Measurements from ENCODE around the gene WWOX. TPM values are rescaled to one million over a fixed set of nuclear protein-coding genes. Genes with fewer than 3 reads are reported as not detected.

Gene WWOX
- total RNA-seq, 1 donor from 2014 or later: 18.6 TPM

GRCh38 chr16:78703936-78704335, 604.5 kb downstream of the WWOX start:
- no peak overlapping the region for H3K4me3 Mint-ChIP-seq (ENCODE audit: unreplicated experiment)
- no peaks in the 10 kb centered on the region for H3K36me3 Mint-ChIP-seq (ENCODE audit: low read depth, unreplicated experiment)
- no peak for DNase-seq (ENCODE audit: low spot score)
- no peak overlapping the region for H3K27ac Mint-ChIP-seq (ENCODE audit: unreplicated experiment)
- TF ChIP-seq CTCF (IDR thresholded peaks at IDR 0.05; ENCODE audit: unreplicated experiment): no peak
- H3K4me1 Mint-ChIP-seq (ENCODE audit: unreplicated experiment): peaks cover 7% of the 10 kb centered on the region
- no peaks in the 10 kb centered on the region for H3K27me3 Mint-ChIP-seq (ENCODE audit: unreplicated experiment)
- no peaks in the 10 kb centered on the region for H3K9me3 Mint-ChIP-seq (ENCODE audit: unreplicated experiment)

GRCh38 chr16:78704416-78704815, 605.0 kb downstream of the WWOX start:
- no peak for TF ChIP-seq CTCF (IDR thresholded peaks at IDR 0.05; ENCODE audit: unreplicated experiment)
- no peak for DNase-seq (ENCODE audit: low spot score)
- Mint-ChIP-seq H3K4me1 (ENCODE audit: unreplicated experiment) (peaks cover 7% of the 10 kb centered on the region), H3K27ac (ENCODE audit: unreplicated experiment) (no peak overlapping the region), H3K9me3 (ENCODE audit: unreplicated experiment) (no peaks in the 10 kb centered on the region), H3K27me3 (ENCODE audit: unreplicated experiment) (no peaks in the 10 kb centered on the region), H3K36me3 (ENCODE audit: low read depth, unreplicated experiment) (no peaks in the 10 kb centered on the region), H3K4me3 (ENCODE audit: unreplicated experiment) (no peak overlapping the region)

GRCh38 chr16:78705694-78706093, 606.2 kb downstream of the WWOX start:
- no peak for DNase-seq (ENCODE audit: low spot score)
- Mint-ChIP-seq H3K36me3 (ENCODE audit: low read depth, unreplicated experiment) (no peaks in the 10 kb centered on the region), H3K27me3 (ENCODE audit: unreplicated experiment) (no peaks in the 10 kb centered on the region), H3K4me3 (ENCODE audit: unreplicated experiment) (no peak overlapping the region), H3K4me1 (ENCODE audit: unreplicated experiment) (peaks cover 7% of the 10 kb centered on the region), H3K9me3 (ENCODE audit: unreplicated experiment) (no peaks in the 10 kb centered on the region), H3K27ac (ENCODE audit: unreplicated experiment) (no peak overlapping the region)
- peak; percentile 91 for TF ChIP-seq CTCF (IDR thresholded peaks at IDR 0.05; ENCODE audit: unreplicated experiment)

- H3K36me3 Mint-ChIP-seq (ENCODE audit: low read depth, unreplicated experiment): no peaks in the 10 kb centered on the region
- no peak for DNase-seq (ENCODE audit: low spot score)
- no peak overlapping the region for H3K4me3 Mint-ChIP-seq (ENCODE audit: unreplicated experiment)
These were observed 607.2 kb downstream of the WWOX start for GRCh38 chr16:78706637-78707036.

More at GRCh38 chr16:78706637-78707036, 607.2 kb downstream of the WWOX start:
- Mint-ChIP-seq H3K4me1 (ENCODE audit: unreplicated experiment) (peaks cover 7% of the 10 kb centered on the region), H3K9me3 (ENCODE audit: unreplicated experiment) (no peaks in the 10 kb centered on the region), H3K27me3 (ENCODE audit: unreplicated experiment) (no peaks in the 10 kb centered on the region), H3K27ac (ENCODE audit: unreplicated experiment) (no peak overlapping the region)
- no peak for TF ChIP-seq CTCF (IDR thresholded peaks at IDR 0.05; ENCODE audit: unreplicated experiment)
